Endothelial cell of umbilical vein (primary cell): Measurements from ENCODE around the gene SIPA1L3. TPM values are rescaled to one million over a fixed set of nuclear protein-coding genes. Genes with fewer than 3 reads are reported as not detected.

Experiments
- BruUV-seq: library from RNA; stranded (reverse); fragments of 400-500 nt; replicated peaks from 2 replicates; lab custom pipeline; 2021; lab: Mats Ljungman, UMichigan
- CTCF ChIA-PET: fragments of 300-600, 350-600 bp; sonication (Branson Sonifier 250); formaldehyde crosslinking; loops from one replicate; lab custom pipeline; 2021; ENCODE audit warnings: antibody characterized with exemption, inconsistent platforms; lab: Charles Lee
- POLR2A ChIA-PET: fragments of 300-600, 350-600 bp; sonication (Branson Sonifier 250); formaldehyde crosslinking; loops from one replicate; lab custom pipeline; 2021; ENCODE audit warnings: antibody characterized with exemption, inconsistent platforms; lab: Charles Lee
- DNase-seq: peaks from one replicate; pipeline ENCODE4 v3.0.0-alpha.2; 2011; ENCODE audit warnings: low read depth, low spot score
- FAIRE-seq: peaks from 2 replicates; lab custom pipeline; 2011; peaks lifted over from hg19 to GRCh38; lab: Jason Lieb, UNC
- H2AFZ ChIP-seq: 2 replicates; pipeline ENCODE4 v1.6.0; 2012; ENCODE audit warnings: low read depth, low read length, control low read depth, inconsistent platforms
- H3K27ac ChIP-seq: 2 replicates; pipeline ENCODE4 v1.5.1; 2011; ENCODE audit warnings: low read depth, mild to moderate bottlenecking, control low read depth, low read length, moderate library complexity; ENCODE audit not compliant: insufficient read depth
- H3K27me3 ChIP-seq, 2 experiments: 2 replicates each; pipeline versions ENCODE4 v1.6.0 to v1.6.1; 2011; ENCODE audit warnings: low read length in 2 of 2, mixed read lengths in 1 of 2; ENCODE audit not compliant: control insufficient read depth in 2 of 2, insufficient read depth in 2 of 2
- H3K36me3 ChIP-seq, 2 experiments: 2 replicates in 1 of 2; 3 replicates in 1 of 2; pipeline ENCODE4 v1.5.1; 2011; ENCODE audit warnings: low read length in 2 of 2, mild to moderate bottlenecking in 1 of 2, moderate library complexity in 1 of 2; ENCODE audit not compliant: control insufficient read depth in 2 of 2, insufficient read depth in 2 of 2; ENCODE audit errors: extremely low read depth in 1 of 2
- H3K4me1 ChIP-seq: 3 replicates; pipeline ENCODE4 v1.5.1; 2011; ENCODE audit warnings: mild to moderate bottlenecking, low read length; ENCODE audit not compliant: control insufficient read depth, insufficient read depth; ENCODE audit errors: extremely low read depth
- H3K4me2 ChIP-seq: 2 replicates; pipeline ENCODE4 v1.6.1; 2011; ENCODE audit warnings: low read length, control low read depth, mixed read lengths; ENCODE audit not compliant: insufficient read depth
- H3K4me3 ChIP-seq, 3 experiments: fragments of 200-600 bp in 1 of 3; sonication (generic), shearing (Covaris generic) in 1 of 3; replicated peaks in 1 of 3; 2 replicates each; pipeline ENCODE4 v1.5.1; 2011 to 2016; ENCODE audit warnings: control low read depth in 3 of 3, low read length in 3 of 3, mild to moderate bottlenecking in 2 of 3, inconsistent platforms in 1 of 3, low read depth in 1 of 3, moderate library complexity in 1 of 3; ENCODE audit not compliant: insufficient read depth in 1 of 3
- H3K79me2 ChIP-seq: 2 replicates; pipeline ENCODE4 v1.6.0; 2012; ENCODE audit warnings: low read length, inconsistent platforms; ENCODE audit not compliant: control insufficient read depth, insufficient read depth
- H3K9ac ChIP-seq: replicated peaks from 2 replicates; pipeline ENCODE3; 2011; ENCODE audit warnings: low read length, control low read depth; ENCODE audit not compliant: insufficient read depth; ENCODE audit errors: extremely low read depth
- H3K9me1 ChIP-seq: replicated peaks from 3 replicates; pipeline ENCODE4 v1.6.0; 2011; ENCODE audit warnings: mild to moderate bottlenecking, low read length; ENCODE audit not compliant: control insufficient read depth, insufficient read depth; ENCODE audit errors: extremely low read depth
- H3K9me3 ChIP-seq: replicated peaks from 2 replicates; pipeline ENCODE4 v1.5.1; 2012; ENCODE audit warnings: low read length, inconsistent platforms; ENCODE audit not compliant: control insufficient read depth, insufficient read depth
- H4K20me1 ChIP-seq: replicated peaks from 2 replicates; pipeline ENCODE3; 2011; ENCODE audit warnings: mild to moderate bottlenecking, low read length; ENCODE audit not compliant: control insufficient read depth, insufficient read depth; ENCODE audit errors: extremely low read depth
- CTCF ChIP-seq, 2 donors: IDR thresholded peaks; 1 replicate in 1 of 2; 2 replicates in 1 of 2; pipeline ENCODE4 v1.5.1; 2011; ENCODE audit warnings: low read length in 2 of 2, mild to moderate bottlenecking in 2 of 2, moderate library complexity in 2 of 2, control low read depth in 1 of 2, inconsistent platforms in 1 of 2, low read depth in 1 of 2; ENCODE audit not compliant: insufficient read depth in 1 of 2; ENCODE audit errors: extremely low read depth in 1 of 2
- EZH2 ChIP-seq: IDR thresholded peaks from 2 replicates; pipeline ENCODE4 v1.6.1; 2012; ENCODE audit warnings: borderline replicate concordance, low read depth, mild to moderate bottlenecking, moderate library complexity, low read length, inconsistent platforms; ENCODE audit not compliant: severe bottlenecking
- FOS ChIP-seq: IDR thresholded peaks from 2 replicates; pipeline ENCODE4 v1.6.1; 2011; ENCODE audit warnings: mild to moderate bottlenecking, low read length, moderate library complexity, borderline replicate concordance; ENCODE audit not compliant: insufficient read depth
- GATA2 ChIP-seq: IDR thresholded peaks from 2 replicates; pipeline ENCODE4 v1.7.0; 2011; ENCODE audit warnings: low read depth, mild to moderate bottlenecking, moderate library complexity, mixed read lengths, low read length; ENCODE audit not compliant: insufficient read length, insufficient read depth
- JUN ChIP-seq: IDR thresholded peaks from 2 replicates; pipeline ENCODE4 v1.6.1; 2011; ENCODE audit warnings: borderline replicate concordance, low read depth; ENCODE audit not compliant: insufficient read length, insufficient read depth
- MYC ChIP-seq: IDR thresholded peaks from one replicate; pipeline ENCODE4 v1.6.1; 2011; ENCODE audit warnings: mild to moderate bottlenecking, low read depth, low read length
- POLR2A ChIP-seq: IDR thresholded peaks from 2 replicates; pipeline ENCODE4 v1.6.1; 2012; ENCODE audit warnings: low read depth, mild to moderate bottlenecking, control low read depth, low read length
- POLR2AphosphoS5 ChIP-seq: IDR thresholded peaks from 2 replicates; pipeline ENCODE4 v1.6.1; 2012; ENCODE audit warnings: low read depth, mild to moderate bottlenecking, control low read depth, low read length, moderate library complexity; ENCODE audit not compliant: insufficient read depth
- dilution Hi-C: fragments of 300-500 bp; cut with MboI; formaldehyde crosslinking; loops from one replicate; pipeline ENCODE4 v1.15.0; 2019; ENCODE audit warnings: low sequenced_read_pairs; ENCODE audit not compliant: extremely low pct_ligation_motif_present
- intact Hi-C: fragments of 100-400 bp; cut with micrococcal nuclease; formaldehyde crosslinking; loops from one replicate; pipeline ENCODE4 v1.10.0; 2022
- polyA plus RNA-seq, 4 experiments: library from polyadenylated mRNA; depleted of rRNA in 3 of 4; stranded (reverse) in 3 of 4; unstranded in 1 of 4; fragments of >200 nt; gene quantifications; 2 replicates each; pipeline versions ENCODE4 v1.2.1 to v1.2.3, GENCODE V29; 2011 to 2012; ENCODE audit warnings: missing spikeins in 1 of 4
- total RNA-seq: library from RNA; stranded (reverse); gene quantifications from 2 replicates; pipeline ENCODE4 v1.2.3, GENCODE V29; 2021

The SIPA1L3 gene
- total and polyA plus RNA-seq, 2 donors (not counting 3 experiments of a cell fraction or from before 2014, with no cell fraction given): 14.2 to 47.2 TPM

GRCh38 chr19:37980419-37981170, 73.6 kb downstream of the SIPA1L3 start:
- Histone ChIP-seq H3K27ac (no peak overlapping the region), H3K4me3 (no peak overlapping the region), H3K79me2 (peaks cover 29% of the 10 kb centered on the region), H4K20me1 (no peaks in the 10 kb centered on the region), H3K27me3 (no peaks in the 10 kb centered on the region), H3K4me1 (peaks cover 5% of the 10 kb centered on the region), H3K9me3 (no peaks in the 10 kb centered on the region), H3K9me1 (no peaks in the 10 kb centered on the region), H3K9ac (no peak overlapping the region), H3K4me2 (no peak overlapping the region), H2AFZ (no peak overlapping the region), H3K36me3 (no peaks in the 10 kb centered on the region)
- dilution Hi-C loops: no loop called here
- DNase-seq: no peak
- ChIA-PET POLR2A (no interaction called here), CTCF (interaction anchor here (0.7 kb wide), 1 partner anchor 79 kb away, joined by 3 read pairs; no protein-coding TSS in a partner anchor)
- intact Hi-C loops: loop anchor here (5.0 kb wide), 1 partner anchor 48 kb away; no protein-coding TSS in a partner anchor
- no peak for FAIRE-seq
- no TSS peak for BruUV-seq
- TF ChIP-seq FOS (no peak), POLR2AphosphoS5 (no peak), POLR2A (no peak), GATA2 (no peak), CTCF (IDR thresholded peaks at IDR 0.05; ENCODE audit: extremely low read depth in 1 of 2, insufficient read depth in 1 of 2, low read depth in 1 of 2, low read length in 2 of 2) (no peak), EZH2 (no peak), MYC (no peak), JUN (no peak)
